ENCODE data around the gene FAM169A. TPM values are rescaled to one million over a fixed set of nuclear protein-coding genes. Genes with fewer than 3 reads are reported as not detected.

Gene FAM169A
- total and polyA plus RNA-seq, 2 of the 4 experiments (the other 2 are of a cell fraction), result under 0.01 TPM; not detected in 1

- POLR2A ChIA-PET (ENCODE audit: unreplicated experiment), result no interaction called here
- DNase-seq (no peak), ATAC-seq (ENCODE audit: low read depth) (no peak)
- Histone ChIP-seq H3K36me3 (ENCODE audit: control insufficient read depth, insufficient read depth, low read length) (no peaks in the 10 kb centered on the region), H3K4me1 (ENCODE audit: control insufficient read depth, insufficient read depth, low read length) (no peaks in the 10 kb centered on the region), H4K91ac (ENCODE audit: insufficient read depth, low read depth, low read length) (no peak overlapping the region), H3K14ac (replicated peaks; ENCODE audit: low read depth, low read length) (no peak overlapping the region), H3K18ac (ENCODE audit: low read depth, low read length) (no peak overlapping the region), H2BK20ac (ENCODE audit: low read depth, low read length) (no peak overlapping the region), H2BK120ac (ENCODE audit: low read depth, low read length) (no peak overlapping the region), H4K5ac (ENCODE audit: low read depth, low read length) (no peak overlapping the region), H4K8ac (ENCODE audit: low read depth in 2 of 2, low read length in 2 of 2) (no peak overlapping the region), H3K9me3 (ENCODE audit: control insufficient read depth, insufficient read depth, low read length) (no peaks in the 10 kb centered on the region), H2BK15ac (ENCODE audit: low read depth, low read length) (no peak overlapping the region), H3K9ac (ENCODE audit: low read depth, low read length) (no peak overlapping the region), H2AK5ac (ENCODE audit: low read depth, low read length) (no peak overlapping the region), H4K20me1 (ENCODE audit: insufficient read depth, low read length) (no peaks in the 10 kb centered on the region), H3K79me1 (ENCODE audit: low read depth in 1 of 2, low read length in 2 of 2) (no peaks in the 10 kb centered on the region), H3K23ac (ENCODE audit: low read depth, low read length) (no peak overlapping the region), H2BK5ac (ENCODE audit: low read depth, low read length, poor library complexity, severe bottlenecking) (no peak overlapping the region), H3K9me1 (ENCODE audit: insufficient read depth, low read length) (no peaks in the 10 kb centered on the region), H3K4me2 (ENCODE audit: low read depth, low read length) (no peak overlapping the region), H3K4me3 (ENCODE audit: insufficient read depth, low read depth, low read length) (no peak overlapping the region), H3K27me3 (ENCODE audit: control insufficient read depth, insufficient read depth, low read length) (no peaks in the 10 kb centered on the region; the same call in 1 of the 2 replicates), H3K4ac (ENCODE audit: low read depth, low read length) (no peak overlapping the region), H3K56ac (ENCODE audit: extremely low read depth, insufficient read depth, low read length) (no peak overlapping the region), H3K27ac (ENCODE audit: insufficient read depth, low read length) (no peak overlapping the region), H2AFZ (replicated peaks; ENCODE audit: low read length, poor library complexity) (no peak overlapping the region), H2AK9ac (replicated peaks; ENCODE audit: low read depth, low read length, poor library complexity) (no peak overlapping the region)
- TF ChIP-seq CTCF (conservative IDR thresholded peaks at IDR 0.05; ENCODE audit: low read depth, low read length), result no peak
- TF ChIP-seq SMC3 (IDR thresholded peaks at IDR 0.05; ENCODE audit: low read depth, low read length), result no peak
- no peak for TF ChIP-seq FOS (IDR thresholded peaks at IDR 0.05; ENCODE audit: low read depth, low read length)
- no peak for TF ChIP-seq CEBPB (IDR thresholded peaks at IDR 0.05; ENCODE audit: low read depth, low read length)
- TF ChIP-seq CHD1 (IDR thresholded peaks at IDR 0.05; ENCODE audit: low read depth, low read length), result no peak
- no peak for TF ChIP-seq RFX5 (IDR thresholded peaks at IDR 0.05; ENCODE audit: low read depth, low read length)
- no peak for TF ChIP-seq ELK1 (IDR thresholded peaks at IDR 0.05; ENCODE audit: borderline replicate concordance, low read depth, low read length)
- no peak for TF ChIP-seq MXI1 (IDR thresholded peaks at IDR 0.05; ENCODE audit: borderline replicate concordance, low read depth, low read length)
- no peak for TF ChIP-seq MAFK (IDR thresholded peaks at IDR 0.05; ENCODE audit: low read depth, low read length)
- no peak for TF ChIP-seq RCOR1 (IDR thresholded peaks at IDR 0.05; ENCODE audit: insufficient replicate concordance, low read length)
- no peak for TF ChIP-seq POLR2A (IDR thresholded peaks at IDR 0.05; ENCODE audit: low read depth, low read length)
- TF ChIP-seq BHLHE40 (IDR thresholded peaks at IDR 0.05; ENCODE audit: low read depth, low read length), result no peak
- no peak for TF ChIP-seq RAD21 (IDR thresholded peaks at IDR 0.05; ENCODE audit: low read length)
- TF ChIP-seq USF2 (IDR thresholded peaks at IDR 0.05; ENCODE audit: low read depth, low read length), result no peak
- TF ChIP-seq MAZ (IDR thresholded peaks at IDR 0.05; ENCODE audit: borderline replicate concordance, low read depth, low read length), result no peak
- TF ChIP-seq NFE2L2 (IDR thresholded peaks at IDR 0.05; ENCODE audit: low read depth, low read length), result no peak
- in situ Hi-C loops (cut with MboI; ENCODE audit: low sequenced_read_pairs) (no loop called here), intact Hi-C loops (cut with micrococcal nuclease) (no loop called here), dilution Hi-C loops (cut with HindIII; ENCODE audit: low sequenced_read_pairs, unreplicated experiment) (no loop called here)
- no CpG with 5 or more reads among the region's 3 CpGs for WGBS, 2 experiments (ENCODE audit: extremely low coverage in 2 of 2, insufficient read length in 1 of 2)
- CTCF ChIA-PET, result no interaction called here
- BruUV-seq (replicated peaks), result no TSS peak
These were observed 32.5 kb downstream of the FAM169A start for GRCh38 chr5:74833537-74834266.
